H9 (cell line): ENCODE results near the gene LIMK2. TPM values are rescaled to one million over a fixed set of nuclear protein-coding genes. Genes with fewer than 3 reads are reported as not detected.

Experiments
- DNase-seq: peaks from one replicate; pipeline ENCODE4 v3.0.0-alpha.2; 2017
- H2AFZ ChIP-seq: one replicate; pipeline ENCODE4 v1.6.1; 2013; ENCODE audit warnings: mild to moderate bottlenecking, low read length, control low read depth, moderate library complexity
- H2AK5ac ChIP-seq: 2 replicates; pipeline ENCODE4 v1.6.1; 2013; ENCODE audit warnings: low read length, control low read depth, mixed read lengths; ENCODE audit not compliant: insufficient read length
- H2BK120ac ChIP-seq: one replicate; pipeline ENCODE4 v1.6.1; 2013; ENCODE audit warnings: low read depth, mild to moderate bottlenecking, low read length, control low read depth, inconsistent platforms; ENCODE audit not compliant: poor library complexity, severe bottlenecking
- H2BK12ac ChIP-seq: 2 replicates; pipeline ENCODE4 v1.6.1; 2013; ENCODE audit warnings: low read length, control low read depth, mixed read lengths, low read depth; ENCODE audit not compliant: insufficient read length
- H2BK15ac ChIP-seq: 2 replicates; pipeline ENCODE4 v1.6.1; 2013; ENCODE audit warnings: low read depth, low read length, control low read depth
- H2BK20ac ChIP-seq: one replicate; pipeline ENCODE4 v1.6.1; 2013; ENCODE audit warnings: low read depth, mild to moderate bottlenecking, low read length, control low read depth, inconsistent platforms; ENCODE audit not compliant: poor library complexity, severe bottlenecking
- H2BK5ac ChIP-seq: 2 replicates; pipeline ENCODE4 v1.6.1; 2013; ENCODE audit warnings: low read length, control low read depth, mixed read lengths; ENCODE audit not compliant: insufficient read length
- H3K14ac ChIP-seq: 2 replicates; pipeline ENCODE4 v1.6.1; 2013; ENCODE audit warnings: low read length, control low read depth; ENCODE audit not compliant: insufficient read depth
- H3K18ac ChIP-seq: 2 replicates; pipeline ENCODE4 v1.6.1; 2013; ENCODE audit warnings: low read depth, mild to moderate bottlenecking, mixed read lengths, low read length, control low read depth; ENCODE audit not compliant: insufficient read length
- H3K23ac ChIP-seq: 2 replicates; pipeline ENCODE4 v1.6.1; 2013; ENCODE audit warnings: low read length, control low read depth, mixed read lengths, low read depth; ENCODE audit not compliant: insufficient read length
- H3K23me2 ChIP-seq: 2 replicates; pipeline ENCODE4 v1.6.1; 2013; ENCODE audit warnings: low read depth, mild to moderate bottlenecking, mixed read lengths, low read length, control low read depth; ENCODE audit not compliant: insufficient read length, poor library complexity, severe bottlenecking
- H3K27ac ChIP-seq: 2 replicates; pipeline ENCODE4 v1.5.1; 2013; ENCODE audit warnings: low read length, control low read depth, mixed read lengths, low read depth; ENCODE audit not compliant: insufficient read length
- H3K27me3 ChIP-seq: 2 replicates; pipeline ENCODE4 v1.6.1; 2013; ENCODE audit warnings: low read length, control low read depth, inconsistent platforms; ENCODE audit not compliant: insufficient read depth
- H3K4ac ChIP-seq: 2 replicates; pipeline ENCODE4 v1.6.1; 2013; ENCODE audit warnings: low read depth, mild to moderate bottlenecking, control low read depth, inconsistent platforms, low read length, moderate library complexity
- H3K4me1 ChIP-seq: 2 replicates; pipeline ENCODE4 v1.6.1; 2013; ENCODE audit warnings: low read length, control low read depth, inconsistent platforms; ENCODE audit not compliant: insufficient read depth
- H3K4me2 ChIP-seq: 2 replicates; pipeline ENCODE4 v1.6.1; 2013; ENCODE audit warnings: low read length, control low read depth, mixed read lengths; ENCODE audit not compliant: insufficient read length, insufficient read depth
- H3K56ac ChIP-seq: 2 replicates; pipeline ENCODE4 v1.6.1; 2013; ENCODE audit warnings: low read depth, mild to moderate bottlenecking, mixed read lengths, low read length, control low read depth; ENCODE audit not compliant: insufficient read length
- H3K79me1 ChIP-seq: 2 replicates; pipeline ENCODE4 v1.6.1; 2013; ENCODE audit warnings: low read depth, mild to moderate bottlenecking, moderate library complexity, low read length, control low read depth, inconsistent platforms; ENCODE audit not compliant: insufficient read depth, poor library complexity, severe bottlenecking
- H3K79me2 ChIP-seq: 2 replicates; pipeline ENCODE4 v1.6.1; 2013; ENCODE audit warnings: low read length, control low read depth, inconsistent platforms; ENCODE audit not compliant: insufficient read depth
- H3K9ac ChIP-seq: 2 replicates; pipeline ENCODE4 v1.6.1; 2013; ENCODE audit warnings: low read length, control low read depth, mixed read lengths; ENCODE audit not compliant: insufficient read length; ENCODE audit errors: extremely low read depth
- H3K9me3 ChIP-seq: one replicate; pipeline ENCODE4 v1.6.1; 2013; ENCODE audit warnings: low read depth, low read length, inconsistent platforms; ENCODE audit not compliant: control insufficient read depth
- H3T11ph ChIP-seq: one replicate; pipeline ENCODE4 v1.6.1; 2013; ENCODE audit warnings: mild to moderate bottlenecking, low read length, control low read depth, inconsistent platforms
- H4K20me1 ChIP-seq: one replicate; pipeline ENCODE4 v1.6.1; 2013; ENCODE audit not compliant: control insufficient read depth, insufficient read length, insufficient read depth
- H4K5ac ChIP-seq: 2 replicates; pipeline ENCODE4 v1.6.1; 2013; ENCODE audit warnings: low read depth, mild to moderate bottlenecking, mixed read lengths, low read length, control low read depth; ENCODE audit not compliant: insufficient read length
- H4K8ac ChIP-seq: replicated peaks from 2 replicates; pipeline ENCODE4 v1.6.1; 2013; ENCODE audit warnings: low read length, control low read depth, mixed read lengths, low read depth; ENCODE audit not compliant: insufficient read length
- H4K91ac ChIP-seq: 2 replicates; pipeline ENCODE4 v1.6.1; 2013; ENCODE audit warnings: low read depth, mild to moderate bottlenecking, moderate library complexity, mixed read lengths, low read length, control low read depth; ENCODE audit not compliant: insufficient read length
- H3K27ac Mint-ChIP-seq, 3 experiments: 2 replicates in 2 of 3; 3 replicates in 1 of 3; pipeline ENCODE4 v1.8.0; 2020 to 2021; ENCODE audit warnings: mixed read lengths in 3 of 3, mild to moderate bottlenecking in 1 of 3, moderate library complexity in 1 of 3
- H3K27me3 Mint-ChIP-seq: 2 replicates; pipeline ENCODE4 v1.8.0; 2021; ENCODE audit warnings: low read depth, mild to moderate bottlenecking, moderate library complexity, mixed read lengths
- H3K36me3 Mint-ChIP-seq, 3 experiments: 2 replicates in 2 of 3; 3 replicates in 1 of 3; pipeline ENCODE4 v1.8.0; 2020 to 2021; ENCODE audit warnings: low read depth in 3 of 3, mixed read lengths in 3 of 3; ENCODE audit not compliant: insufficient read depth in 1 of 3
- H3K4me1 Mint-ChIP-seq, 2 experiments: 2 replicates each; pipeline ENCODE4 v1.8.0; 2020; ENCODE audit warnings: mixed read lengths in 2 of 2
- H3K4me3 Mint-ChIP-seq, 2 experiments: 2 replicates in 1 of 2; 3 replicates in 1 of 2; pipeline ENCODE4 v1.8.0; 2020 to 2021; ENCODE audit warnings: mild to moderate bottlenecking in 2 of 2, mixed read lengths in 2 of 2, moderate library complexity in 1 of 2
- H3K9me3 Mint-ChIP-seq, 2 experiments: 2 replicates in 1 of 2; 3 replicates in 1 of 2; pipeline ENCODE4 v1.8.0; 2020; ENCODE audit warnings: mild to moderate bottlenecking in 2 of 2, mixed read lengths in 2 of 2, moderate library complexity in 1 of 2
- WGBS: extraction: QIAGEN DNeasy Blood & Tissue Kit; methylation state at CpG from one replicate; pipeline ENCODE4 v1.1.7; 2013; ENCODE audit warnings: missing lambda C conversion rate, low lambda C conversion rate, mixed read lengths; ENCODE audit not compliant: insufficient read length; ENCODE audit errors: extremely low coverage; 5-methylcytosine and 5-hydroxymethylcytosine counted together
- total RNA-seq: library from RNA; stranded (reverse); gene quantifications from 2 replicates; pipeline ENCODE4 v1.2.1, GENCODE V29; 2021
- TF ChIP-seq, protein P1 (sequence below): fragments of 200-600 bp; sonication (generic); conservative IDR thresholded peaks from 3 replicates; pipeline ENCODE4 v1.8.0; 2021; ENCODE audit warnings: antibody characterized with exemption, mild to moderate bottlenecking

Gene LIMK2
- total RNA-seq, 1 experiment from 2014 or later = 51.3 TPM

DNA sequence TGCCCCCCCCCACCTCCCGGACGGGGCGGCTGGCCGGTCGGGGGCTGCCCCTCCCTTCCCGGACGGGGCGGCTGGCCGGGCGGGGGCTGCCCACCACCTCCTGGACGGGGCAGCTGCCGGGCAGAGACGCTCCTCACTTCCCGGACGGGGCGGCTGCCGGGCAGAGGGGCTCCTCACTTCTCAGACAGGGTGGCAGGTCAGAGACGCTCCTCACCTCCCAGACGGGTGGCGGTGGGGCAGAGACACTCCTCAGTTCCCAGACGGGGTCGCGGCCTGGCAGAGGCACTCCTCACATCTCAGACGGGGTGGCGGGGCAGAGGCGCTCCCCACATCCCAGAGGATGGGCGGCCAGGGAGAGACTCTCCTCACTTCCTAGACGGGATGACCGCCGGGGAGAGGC lies 28.1 kb upstream of the LIMK2 start:
- H3K36me3 Mint-ChIP-seq = peaks cover 16 to 41% (median 27%) of the 10 kb centered on the region in 3 experiments
- Histone ChIP-seq H2BK120ac (no peak overlapping the region), H3K9me3 (no peaks in the 10 kb centered on the region), H3T11ph (no peak overlapping the region), H3K23ac (no peak overlapping the region), H4K5ac (no peak overlapping the region), H3K4ac (no peak overlapping the region), H4K91ac (no peak overlapping the region), H2BK12ac (no peak overlapping the region), H3K27ac (no peak overlapping the region), H4K8ac (no peak overlapping the region), H4K20me1 (no peaks in the 10 kb centered on the region), H2AFZ (no peak overlapping the region), H3K79me2 (no peaks in the 10 kb centered on the region), H3K56ac (no peak overlapping the region), H2AK5ac (no peak overlapping the region), H2BK20ac (no peak overlapping the region), H2BK15ac (no peak overlapping the region), H3K27me3 (no peaks in the 10 kb centered on the region), H3K14ac (no peak overlapping the region), H3K4me1 (no peaks in the 10 kb centered on the region), H3K23me2 (no peaks in the 10 kb centered on the region), H3K9ac (no peak overlapping the region), H3K4me2 (no peak overlapping the region), H3K18ac (no peak overlapping the region), H2BK5ac (no peak overlapping the region), H3K79me1 (peaks cover 6% of the 10 kb centered on the region)
- H3K27me3 Mint-ChIP-seq = no peaks in the 10 kb centered on the region
- no peaks in the 10 kb centered on the region for H3K4me1 Mint-ChIP-seq
- TF ChIP-seq, protein P1, sequence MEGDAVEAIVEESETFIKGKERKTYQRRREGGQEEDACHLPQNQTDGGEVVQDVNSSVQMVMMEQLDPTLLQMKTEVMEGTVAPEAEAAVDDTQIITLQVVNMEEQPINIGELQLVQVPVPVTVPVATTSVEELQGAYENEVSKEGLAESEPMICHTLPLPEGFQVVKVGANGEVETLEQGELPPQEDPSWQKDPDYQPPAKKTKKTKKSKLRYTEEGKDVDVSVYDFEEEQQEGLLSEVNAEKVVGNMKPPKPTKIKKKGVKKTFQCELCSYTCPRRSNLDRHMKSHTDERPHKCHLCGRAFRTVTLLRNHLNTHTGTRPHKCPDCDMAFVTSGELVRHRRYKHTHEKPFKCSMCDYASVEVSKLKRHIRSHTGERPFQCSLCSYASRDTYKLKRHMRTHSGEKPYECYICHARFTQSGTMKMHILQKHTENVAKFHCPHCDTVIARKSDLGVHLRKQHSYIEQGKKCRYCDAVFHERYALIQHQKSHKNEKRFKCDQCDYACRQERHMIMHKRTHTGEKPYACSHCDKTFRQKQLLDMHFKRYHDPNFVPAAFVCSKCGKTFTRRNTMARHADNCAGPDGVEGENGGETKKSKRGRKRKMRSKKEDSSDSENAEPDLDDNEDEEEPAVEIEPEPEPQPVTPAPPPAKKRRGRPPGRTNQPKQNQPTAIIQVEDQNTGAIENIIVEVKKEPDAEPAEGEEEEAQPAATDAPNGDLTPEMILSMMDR = no peak
- DNase-seq = no peak
- H3K9me3 Mint-ChIP-seq = peaks cover 11% of the 10 kb centered on the region in 2 experiments
- H3K27ac Mint-ChIP-seq = no peak overlapping the region
- WGBS = no CpG with 5 or more reads among the region's 30 CpGs
- no peak overlapping the region for H3K4me3 Mint-ChIP-seq
